Fibroblast of the aortic adventitia (primary cell): Measurements from ENCODE around the gene GRPEL1. TPM values are rescaled to one million over a fixed set of nuclear protein-coding genes. Genes with fewer than 3 reads are reported as not detected.

Source experiments
- DNase-seq: peaks from one replicate; pipeline ENCODE4 v3.0.0-alpha.2; 2010; ENCODE audit warnings: low read depth
- H3K4me3 ChIP-seq: 2 replicates; pipeline ENCODE4 v1.5.1; 2011; ENCODE audit warnings: low read depth, mild to moderate bottlenecking, control low read depth, low read length, moderate library complexity
- CTCF ChIP-seq: IDR thresholded peaks from 2 replicates; pipeline ENCODE4 v1.5.1; 2011; ENCODE audit warnings: mild to moderate bottlenecking, low read length, control low read depth, inconsistent platforms; ENCODE audit not compliant: insufficient read depth
- total RNA-seq: library from RNA; depleted of rRNA; stranded (reverse); fragments of >200 nt; gene quantifications from 2 replicates; pipeline ENCODE4 v1.2.3, GENCODE V29; 2012; ENCODE audit warnings: low replicate concordance

The GRPEL1 gene
- total RNA-seq, 1 donor, result 16.1 TPM

GRCh38 chr4:7018281-7018680 is 49.6 kb downstream of the GRPEL1 start:
- TF ChIP-seq CTCF, result no peak
- no peak for DNase-seq
- H3K4me3 ChIP-seq, result no peak overlapping the region

GRCh38 chr4:7017446-7018048 is 50.3 kb downstream of the GRPEL1 start:
- DNase-seq, result no peak
- no peak overlapping the region for H3K4me3 ChIP-seq
- TF ChIP-seq CTCF, result no peak

GRCh38 chr4:7016512-7016911 is 51.4 kb downstream of the GRPEL1 start:
- H3K4me3 ChIP-seq, result no peak overlapping the region
- no peak for TF ChIP-seq CTCF
- no peak for DNase-seq

- no peak overlapping the region for H3K4me3 ChIP-seq
- TF ChIP-seq CTCF, result no peak
- DNase-seq, result no peak
These were observed 51.8 kb downstream of the GRPEL1 start for GRCh38 chr4:7016086-7016485.

GRCh38 chr4:7015383-7016035 is 52.4 kb downstream of the GRPEL1 start:
- no peak for TF ChIP-seq CTCF
- H3K4me3 ChIP-seq, result no peak overlapping the region
- peak; percentile 67 for DNase-seq

- TF ChIP-seq CTCF, result no peak
- DNase-seq, result no peak
- no peak overlapping the region for H3K4me3 ChIP-seq
These were observed 53.0 kb downstream of the GRPEL1 start for GRCh38 chr4:7014815-7015214.
